Activated T-cell treated with anti-CD3 and anti-CD28 coated beads, Interleukin-2, amount 50 U/mL, for 1 hour (primary cell): ENCODE measurements around the gene MCC.

Experiments
- DNase-seq: peaks from one replicate; pipeline ENCODE4 v3.0.0-alpha.2; 2020

The MCC gene

GRCh38 chr5:113358696-113359095 is 129.6 kb downstream of the MCC start:
- no peak for DNase-seq

- DNase-seq, result no peak
These were observed 130.4 kb downstream of the MCC start for GRCh38 chr5:113357696-113358476.

GRCh38 chr5:113356487-113356886 is 131.8 kb downstream of the MCC start:
- DNase-seq, result no peak

GRCh38 chr5:113354055-113354454 is 134.2 kb downstream of the MCC start:
- no peak for DNase-seq

DNA sequence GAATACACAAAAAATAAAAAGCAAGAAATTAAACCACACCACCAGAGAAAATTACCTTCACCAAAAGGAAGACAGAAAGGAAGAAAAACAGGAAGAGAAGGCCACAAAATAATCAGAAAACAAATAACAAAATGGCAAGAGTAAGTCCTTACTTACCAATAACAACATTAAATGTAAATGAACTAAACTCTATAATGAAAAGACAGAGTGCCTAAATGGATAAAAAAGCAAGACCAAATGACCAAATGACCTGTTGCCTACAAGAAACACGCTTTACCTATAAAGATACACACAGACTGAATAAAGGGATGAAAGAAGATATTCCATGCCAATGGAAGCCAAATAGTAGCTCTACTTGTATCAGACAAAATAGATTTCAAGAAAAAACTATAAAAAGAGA is 140.7 kb downstream of the MCC start:
- no peak for DNase-seq

- DNase-seq, result no peak
These were observed 143.0 kb downstream of the MCC start for GRCh38 chr5:113344973-113345940.

GRCh38 chr5:113343343-113343742 is 144.9 kb downstream of the MCC start:
- no peak for DNase-seq

DNA sequence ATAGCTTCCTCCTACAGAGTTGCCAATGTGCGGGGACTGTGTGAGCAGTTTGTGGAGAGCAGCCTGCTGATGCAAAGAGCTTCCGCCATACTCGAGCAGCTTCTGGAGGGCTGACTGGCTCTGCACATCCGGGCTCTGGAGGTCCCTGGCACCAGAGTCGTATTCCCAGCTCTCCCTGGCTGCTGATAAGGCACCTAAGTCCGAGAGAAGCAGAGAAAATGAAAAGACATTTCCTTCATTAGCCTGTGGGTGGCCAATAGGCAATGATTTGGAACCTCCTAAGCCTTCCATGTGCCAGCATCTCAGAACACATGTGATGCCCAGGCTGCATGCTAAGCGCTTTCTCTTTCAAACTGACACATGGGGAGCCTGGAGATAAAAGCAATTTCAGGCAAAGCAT is 147.7 kb downstream of the MCC start:
- DNase-seq, result no peak

DNA sequence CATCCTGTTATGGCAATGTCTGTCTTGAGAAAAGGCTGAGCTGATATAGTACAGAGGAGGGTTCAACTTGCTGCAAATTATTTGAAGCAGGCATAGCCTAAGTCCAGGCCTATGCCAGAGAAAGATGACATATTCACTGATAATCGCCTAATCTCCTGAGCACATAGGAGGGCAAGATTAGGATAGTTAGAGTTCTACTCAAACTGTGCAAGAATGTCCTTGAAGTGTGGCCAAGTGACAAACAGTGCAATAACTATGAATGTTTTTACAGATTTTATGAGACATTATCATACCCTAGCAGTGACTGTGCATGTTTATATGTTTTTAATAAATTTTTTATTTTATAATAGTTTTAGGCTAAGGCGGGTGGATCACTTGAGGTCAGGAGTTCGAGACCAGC is 149.6 kb downstream of the MCC start:
- DNase-seq, result no peak

DNA sequence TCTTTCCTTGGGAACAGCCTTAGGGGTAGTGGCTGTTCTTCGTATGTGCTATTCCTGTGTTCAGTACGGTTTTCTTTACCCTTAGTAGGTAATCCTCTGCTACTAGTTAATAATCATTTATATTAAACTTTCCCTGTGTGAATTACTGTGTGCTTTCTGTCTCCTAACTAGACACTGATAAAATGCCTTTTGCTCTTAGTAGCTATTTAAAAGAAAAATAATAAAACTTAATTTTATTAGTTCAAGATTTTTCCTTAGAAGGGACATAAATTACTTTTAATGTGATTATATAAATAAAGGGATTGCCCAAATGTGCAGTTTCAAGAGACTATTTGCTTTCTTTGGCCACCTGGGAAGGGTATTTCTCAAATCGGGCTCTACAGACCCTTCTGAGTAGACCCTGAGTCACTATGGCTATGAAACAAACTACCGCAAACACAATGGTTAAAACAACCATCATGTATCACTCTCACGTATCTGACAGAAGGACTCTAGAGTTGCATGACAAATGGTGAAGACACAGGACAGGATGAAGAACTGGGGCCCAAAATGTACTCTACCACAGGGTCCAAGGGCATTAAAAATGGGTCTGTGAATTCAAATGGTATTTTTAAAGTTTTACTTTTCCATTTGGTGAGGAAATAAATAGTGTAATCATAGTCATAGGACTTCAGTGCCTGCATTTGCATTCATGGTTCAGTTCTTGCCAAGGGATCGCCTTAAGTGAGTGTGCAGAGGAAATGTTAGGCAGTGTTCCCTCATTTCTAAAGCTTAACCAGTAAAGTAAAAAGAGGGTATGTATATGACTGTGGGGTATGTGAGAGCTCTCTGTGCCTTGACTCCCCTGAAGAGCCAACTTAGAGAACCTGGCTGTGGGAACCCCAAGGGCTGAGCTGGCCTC is 150.5 kb downstream of the MCC start:
- DNase-seq, result no peak

GRCh38 chr5:113336975-113337374 is 151.3 kb downstream of the MCC start:
- no peak for DNase-seq

GRCh38 chr5:113333411-113333810 is 154.8 kb downstream of the MCC start:
- no peak for DNase-seq

- no peak for DNase-seq
These were observed 157.1 kb downstream of the MCC start for GRCh38 chr5:113331209-113331551.

- DNase-seq, result no peak
These were observed 157.6 kb downstream of the MCC start for GRCh38 chr5:113330533-113331208.

DNA sequence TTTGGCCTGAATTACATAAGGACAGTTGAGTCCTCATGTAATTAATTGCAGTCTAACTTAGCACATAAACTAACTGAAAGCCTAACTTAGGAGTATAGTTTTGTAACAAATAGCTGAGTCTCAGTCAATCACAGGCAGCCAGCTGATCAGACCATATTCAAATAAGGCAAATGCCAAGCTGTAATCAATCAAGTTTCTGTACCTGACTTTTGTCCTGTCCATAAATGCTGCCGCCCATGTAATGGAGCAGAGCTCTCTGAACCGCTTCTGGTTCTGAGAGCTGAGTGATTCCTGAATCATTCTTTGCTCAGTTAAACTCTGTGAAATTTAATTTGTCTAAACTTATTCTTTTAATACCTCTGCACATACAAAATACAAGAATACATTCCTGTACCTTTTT is 158.3 kb downstream of the MCC start:
- DNase-seq, result no peak

DNA sequence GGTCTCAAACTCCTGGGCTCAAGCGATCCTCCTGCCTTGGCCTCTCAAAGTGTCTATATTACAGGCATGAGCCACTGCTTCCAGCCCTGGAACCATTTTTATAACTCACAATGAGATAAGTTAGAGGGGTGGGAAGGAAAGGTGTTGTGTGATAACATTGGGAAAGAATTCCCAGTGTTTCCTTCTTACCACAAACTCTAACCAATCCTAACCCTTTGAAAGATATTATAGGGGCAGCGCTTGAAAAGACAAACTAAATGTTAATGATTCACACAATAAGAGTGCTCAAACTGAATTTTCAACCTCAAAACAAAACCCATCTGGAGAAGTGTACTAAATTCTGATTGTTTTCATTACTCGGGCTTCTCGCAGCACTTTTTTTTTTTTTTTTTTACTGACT is 163.2 kb downstream of the MCC start:
- no peak for DNase-seq

- no peak for DNase-seq
These were observed 167.0 kb downstream of the MCC start for GRCh38 chr5:113321276-113321675.

GRCh38 chr5:113320273-113320780 is 167.9 kb downstream of the MCC start:
- DNase-seq, result no peak

DNA sequence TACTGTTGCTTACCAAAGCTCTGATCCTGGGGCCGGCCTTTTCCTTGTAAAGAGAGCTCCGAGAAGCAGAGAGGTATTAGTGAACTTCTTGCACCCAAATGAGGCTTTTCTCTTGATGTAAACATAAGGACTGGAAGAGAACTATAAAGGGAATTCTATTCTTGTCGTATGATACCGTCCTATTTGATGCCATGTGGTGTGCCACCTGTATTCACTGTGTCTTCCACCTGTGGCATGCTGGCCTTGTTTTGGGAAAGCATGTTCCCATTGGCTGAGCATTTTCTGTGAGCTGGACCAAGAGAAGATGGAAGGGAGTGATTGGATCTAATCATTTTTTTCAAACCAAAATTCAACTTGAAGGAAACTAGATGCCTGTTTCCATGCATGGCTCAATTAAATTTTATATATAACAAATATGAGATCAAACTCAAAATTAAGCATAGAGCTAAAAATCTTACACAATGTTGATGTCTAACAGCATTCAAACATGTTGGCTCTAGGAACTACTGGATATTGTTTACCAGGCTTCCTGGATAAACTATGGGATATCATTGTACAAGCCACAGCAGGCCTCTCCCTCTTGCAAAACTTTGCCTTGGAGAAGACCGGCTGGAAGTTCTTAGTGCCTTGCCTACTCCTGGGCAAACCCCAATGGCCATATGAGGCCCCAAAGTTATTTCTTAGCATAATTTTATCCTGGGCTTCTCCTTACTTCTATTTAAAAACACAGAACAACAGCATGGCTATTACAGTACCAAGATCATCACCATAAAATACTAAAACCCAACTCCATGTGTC is 168.8 kb downstream of the MCC start:
- no peak for DNase-seq

GRCh38 chr5:113317636-113318035 is 170.6 kb downstream of the MCC start:
- no peak for DNase-seq

DNA sequence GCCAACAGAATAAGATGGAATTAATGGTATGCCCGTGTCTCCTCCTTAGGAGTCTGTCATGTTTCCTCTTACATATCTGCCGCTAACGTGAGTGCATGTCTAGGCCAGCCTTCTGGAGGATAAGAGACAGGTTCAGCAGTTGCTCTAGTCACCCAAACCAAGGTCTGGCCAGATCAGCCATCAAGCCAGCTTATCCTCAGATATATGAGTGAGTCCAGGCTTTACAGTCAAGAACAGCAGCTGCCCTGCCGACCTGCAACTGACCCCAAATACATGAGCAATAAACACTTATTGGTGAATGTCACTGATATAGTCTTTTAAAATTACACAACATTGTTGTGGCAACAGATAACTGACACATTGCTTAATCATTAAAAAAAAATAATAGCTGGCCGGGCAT is 177.0 kb downstream of the MCC start:
- DNase-seq, result no peak
